Pancreas (tissue), 10 donors: ENCODE data around the gene CCNI. TPM values are rescaled to one million over a fixed set of nuclear protein-coding genes. Genes with fewer than 3 reads are reported as not detected.

Source experiments
- ATAC-seq, 4 donors: fragments of 200-7000 bp; cut with Tn5 transposase; one replicate each; pipeline versions ENCODE4 v1.8.0 to v1.9.1; 2020; ENCODE audit warnings: mild to moderate bottlenecking in 4 of 4, moderate library complexity in 4 of 4
- DNase-seq, 6 donors: peaks; one replicate each; pipeline ENCODE4 v3.0.0-alpha.2; 2020
- FAIRE-seq: peaks from 2 replicates; lab custom pipeline; 2012; peaks lifted over from hg19 to GRCh38; lab: Jason Lieb, UNC
- H3K27ac ChIP-seq, 4 donors: fragments of 200-600 bp; sonication (generic); 1 replicate in 3 of 4; 2 replicates in 1 of 4; pipeline versions ENCODE4 v1.5.0 to v1.8.0; 2020
- H3K27me3 ChIP-seq, 4 donors: fragments of 200-600 bp; one replicate each; pipeline ENCODE4 v1.8.0; 2021
- H3K36me3 ChIP-seq, 3 donors: fragments of 200-600 bp; sonication (generic) in 1 of 3; one replicate each; pipeline versions ENCODE4 v1.5.0 to v1.8.0; 2020 to 2021
- H3K4me1 ChIP-seq, 3 donors: fragments of 200-600 bp; one replicate each; pipeline ENCODE4 v1.8.0; 2021
- H3K4me3 ChIP-seq, 4 donors: fragments of 200-600 bp; sonication (generic) in 2 of 4; one replicate each; pipeline versions ENCODE4 v1.5.0 to v1.8.0; 2020 to 2021
- H3K9me3 ChIP-seq, 4 donors: fragments of 200-600 bp; one replicate each; pipeline ENCODE4 v1.8.0; 2021
- whole genome bisulfite sequencing, 2 donors: extraction: QIAGEN DNeasy Blood & Tissue Kit; methylation state at CpG; one replicate each; pipeline ENCODE4 v1.1.7; 2013; 5-methylcytosine and 5-hydroxymethylcytosine counted together
- intact Hi-C, 3 donors: fragments of 100-400 bp; cut with DNase I; formaldehyde crosslinking; loops; one replicate each; pipeline versions ENCODE4 v1.11.1 to v1.14.2; 2022
- polyA plus RNA-seq, 2 donors: library from polyadenylated mRNA; stranded (reverse); fragments of 200-250 nt; gene quantifications; one replicate each; pipeline ENCODE4 v1.2.3, GENCODE V29; 2013
- total RNA-seq, 6 donors: library from RNA; stranded (reverse); fragmentation: NEBNext Ultra II Directional in 4 of 6; extraction: Animal tissue kit (Norgen Biotek cat#: 25700) in 4 of 6; gene quantifications; one replicate each; pipeline versions ENCODE4 v1.2.1 to v1.2.4, GENCODE V29; 2021 to 2023
- TF ChIP-seq, protein P1 (sequence below), 4 donors: fragments of 200-600 bp; sonication (generic) in 3 of 4; IDR thresholded peaks; one replicate each; pipeline versions ENCODE4 v1.5.0 to v1.8.0; 2021; ENCODE audit warnings: antibody characterized with exemption in 4 of 4
- donor health status: healthy with polysubstance abuse.
- donor health status: DM: no; HTN: no; CAD: no; lungs with moderate emphysema.
- donor health status: DM: no; HTN: no; CAD: no.
- donor health status: control.
- donor health status: control.
- donor health status: Bipolar disorder and iron deficiency.
- donor health status: DM: yes; HTN: yes; CAD: no.
- donor health status: DM: no; HTN: no; CAD: no.
- donor health status: DM: no; HTN: no; CAD: no.
- donor health status: DM: yes; HTN: yes; CAD: no.

The CCNI gene
- total and polyA plus RNA-seq, 8 donors, result 33.3 to 196 (median 152) TPM

DNA sequence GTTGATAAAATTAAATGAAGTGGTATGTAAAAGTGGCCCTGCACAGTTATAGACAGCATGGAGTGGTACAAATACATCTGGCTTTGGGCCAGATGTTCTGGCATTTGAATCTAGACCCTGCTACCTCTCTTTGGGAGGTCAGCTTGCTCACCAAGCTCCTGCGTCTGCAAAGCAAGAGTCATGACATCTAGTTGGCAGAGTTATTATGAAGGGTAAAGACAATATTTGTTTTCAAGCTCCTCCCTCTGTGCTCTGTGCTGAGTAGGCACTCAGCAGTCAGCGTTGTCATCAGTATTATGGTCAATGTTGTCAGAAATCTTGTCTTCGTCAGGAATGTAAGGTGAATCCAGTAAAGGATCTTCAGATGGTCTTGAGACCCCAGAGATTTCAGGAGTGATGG lies 55.8 kb downstream of the CCNI start:
- 77 to 80% methylated on average over 3 of the region's 3 CpGs for WGBS, 2 donors
- DNase-seq, result no peak
- no peak overlapping the region for H3K27ac ChIP-seq
- no peaks in the 10 kb centered on the region for H3K9me3 ChIP-seq
- intact Hi-C loops, result no loop called here
- TF ChIP-seq, protein P1, sequence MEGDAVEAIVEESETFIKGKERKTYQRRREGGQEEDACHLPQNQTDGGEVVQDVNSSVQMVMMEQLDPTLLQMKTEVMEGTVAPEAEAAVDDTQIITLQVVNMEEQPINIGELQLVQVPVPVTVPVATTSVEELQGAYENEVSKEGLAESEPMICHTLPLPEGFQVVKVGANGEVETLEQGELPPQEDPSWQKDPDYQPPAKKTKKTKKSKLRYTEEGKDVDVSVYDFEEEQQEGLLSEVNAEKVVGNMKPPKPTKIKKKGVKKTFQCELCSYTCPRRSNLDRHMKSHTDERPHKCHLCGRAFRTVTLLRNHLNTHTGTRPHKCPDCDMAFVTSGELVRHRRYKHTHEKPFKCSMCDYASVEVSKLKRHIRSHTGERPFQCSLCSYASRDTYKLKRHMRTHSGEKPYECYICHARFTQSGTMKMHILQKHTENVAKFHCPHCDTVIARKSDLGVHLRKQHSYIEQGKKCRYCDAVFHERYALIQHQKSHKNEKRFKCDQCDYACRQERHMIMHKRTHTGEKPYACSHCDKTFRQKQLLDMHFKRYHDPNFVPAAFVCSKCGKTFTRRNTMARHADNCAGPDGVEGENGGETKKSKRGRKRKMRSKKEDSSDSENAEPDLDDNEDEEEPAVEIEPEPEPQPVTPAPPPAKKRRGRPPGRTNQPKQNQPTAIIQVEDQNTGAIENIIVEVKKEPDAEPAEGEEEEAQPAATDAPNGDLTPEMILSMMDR (IDR thresholded peaks at IDR 0.05), result no peak
- no peaks in the 10 kb centered on the region for H3K27me3 ChIP-seq
- peaks cover 0 to 3% (median 0%) of the 10 kb centered on the region in 3 donors for H3K4me1 ChIP-seq
- no peak overlapping the region for H3K4me3 ChIP-seq
- peaks cover 0 to 16% (median 0%) of the 10 kb centered on the region in 3 donors for H3K36me3 ChIP-seq
- ATAC-seq, result no peak
- FAIRE-seq, result no peak

DNA sequence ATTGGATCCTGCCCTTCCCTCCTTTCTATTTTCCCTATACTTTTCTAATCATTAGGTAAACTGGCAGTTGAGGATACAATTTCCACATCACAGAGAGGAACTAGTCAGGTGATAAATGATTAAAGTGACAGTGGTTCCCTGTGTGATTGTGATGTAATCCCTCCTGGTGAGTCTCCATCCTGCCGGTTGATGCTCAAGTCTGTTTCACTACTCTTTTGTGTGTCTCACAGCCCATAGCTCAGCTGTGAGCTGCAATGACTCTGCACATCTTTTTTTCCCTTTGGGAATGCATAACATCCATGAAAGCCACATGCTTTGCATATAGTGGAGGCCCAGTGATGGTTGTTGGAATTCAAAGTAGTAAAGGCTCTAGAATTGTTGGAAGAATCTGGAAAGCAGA lies 60.4 kb downstream of the CCNI start:
- DNase-seq, result no peak
- intact Hi-C loops, result no loop called here
- no peak for FAIRE-seq
- no peaks in the 10 kb centered on the region for H3K27me3 ChIP-seq
- peaks cover 0 to 5% (median 0%) of the 10 kb centered on the region in 3 donors for H3K4me1 ChIP-seq
- peaks cover 0 to 4% (median 0%) of the 10 kb centered on the region in 3 donors for H3K36me3 ChIP-seq
- no peak for ATAC-seq
- no peak overlapping the region for H3K27ac ChIP-seq
- TF ChIP-seq, protein P1 (IDR thresholded peaks at IDR 0.05), result no peak
- no peak overlapping the region for H3K4me3 ChIP-seq
- no peaks in the 10 kb centered on the region for H3K9me3 ChIP-seq
- WGBS, 2 donors, result 77 to 78% methylated on average over 1 of the region's 1 CpG

DNA sequence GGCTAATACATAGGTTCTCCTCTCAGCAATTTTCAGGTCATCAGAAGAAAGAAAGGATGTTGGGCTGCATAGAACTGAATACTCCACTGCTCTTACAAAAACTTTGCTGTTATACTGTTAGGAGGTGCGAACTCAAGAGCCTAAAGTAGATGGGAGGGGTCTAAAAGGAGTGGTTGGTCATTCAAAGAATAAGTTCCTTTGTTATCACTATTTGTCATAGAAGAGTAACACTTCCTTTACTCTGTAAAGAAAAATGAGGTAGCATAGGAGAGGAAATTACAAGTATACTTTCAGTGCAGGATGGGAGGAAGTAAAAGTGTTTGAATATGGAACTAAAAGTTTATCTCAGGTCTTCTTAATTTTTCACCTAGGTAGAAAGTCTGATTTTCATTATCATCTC lies 61.5 kb downstream of the CCNI start:
- 86 to 100% methylated on average over 1 of the region's 1 CpG for WGBS, 2 donors
- peaks cover 0 to 5% (median 0%) of the 10 kb centered on the region in 3 donors for H3K4me1 ChIP-seq
- no peak for DNase-seq
- FAIRE-seq, result no peak
- TF ChIP-seq, protein P1 (IDR thresholded peaks at IDR 0.05), result no peak
- H3K4me3 ChIP-seq, result no peak overlapping the region
- no peak overlapping the region for H3K27ac ChIP-seq
- peaks cover 0 to 4% (median 0%) of the 10 kb centered on the region in 3 donors for H3K36me3 ChIP-seq
- no peaks in the 10 kb centered on the region for H3K27me3 ChIP-seq
- H3K9me3 ChIP-seq, result no peaks in the 10 kb centered on the region
- ATAC-seq, result no peak
- intact Hi-C loops, result no loop called here

DNA sequence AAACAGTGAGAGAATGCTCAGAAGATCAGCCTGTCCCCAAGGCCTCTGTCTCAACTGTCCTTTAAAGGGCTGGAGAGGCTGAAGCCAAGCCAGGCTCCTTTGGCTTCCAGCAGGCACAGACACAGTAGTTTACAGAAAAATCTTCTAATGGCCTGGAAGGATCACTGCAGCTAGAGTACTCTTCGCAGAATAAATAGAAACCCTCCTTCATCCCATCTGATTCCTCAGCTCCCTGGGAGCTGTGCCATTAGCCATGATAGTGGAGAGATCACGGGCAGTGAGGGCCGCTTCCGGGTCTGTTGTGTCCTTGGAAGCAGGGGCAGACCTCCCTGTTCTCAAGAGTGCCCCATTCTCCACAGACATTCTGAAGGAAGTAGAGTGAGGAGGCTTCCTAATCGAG lies 63.1 kb downstream of the CCNI start:
- TF ChIP-seq, protein P1 (IDR thresholded peaks at IDR 0.05), result no peak
- intact Hi-C loops, result no loop called here
- Histone ChIP-seq H3K4me3 (no peak overlapping the region), H3K36me3 (peaks cover 0 to 4% (median 0%) of the 10 kb centered on the region in 3 donors), H3K27ac (no peak overlapping the region), H3K9me3 (no peaks in the 10 kb centered on the region), H3K27me3 (no peaks in the 10 kb centered on the region), H3K4me1 (peaks cover 0 to 5% (median 5%) of the 10 kb centered on the region in 3 donors)
- FAIRE-seq (no peak), ATAC-seq (peak in 2 of 4 donors; percentile 45 to 59), DNase-seq (no peak)
- WGBS, 2 donors, result 72 to 82% methylated on average over 5 of the region's 5 CpGs

DNA sequence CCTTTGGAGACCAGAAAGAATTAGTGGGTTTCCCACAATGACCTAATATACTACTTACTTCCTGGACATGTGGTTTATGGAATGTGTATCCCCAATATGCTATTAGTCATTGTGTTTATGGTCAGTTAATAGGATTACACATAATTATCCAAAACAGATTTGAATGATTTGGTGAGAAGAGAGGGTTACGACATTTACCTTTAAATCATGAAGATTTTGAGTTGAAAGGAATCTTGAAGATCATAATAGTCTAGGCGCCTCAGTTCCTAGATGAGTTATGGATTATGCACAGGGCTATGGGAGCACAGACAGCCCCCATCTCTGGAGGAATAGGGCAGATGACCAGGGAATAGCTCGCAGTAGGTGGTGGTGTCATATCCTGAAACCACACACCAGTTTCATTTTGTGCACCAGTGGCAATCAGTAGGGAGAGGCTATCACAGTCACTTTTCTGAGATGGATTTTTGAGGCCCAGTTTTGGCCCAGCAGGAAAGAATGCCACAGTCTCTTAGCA lies 64.9 kb downstream of the CCNI start:
- Histone ChIP-seq H3K4me3 (no peak overlapping the region), H3K4me1 (peaks cover 5 to 20% (median 8%) of the 10 kb centered on the region in 3 donors), H3K27me3 (no peaks in the 10 kb centered on the region), H3K36me3 (peaks cover 0 to 4% (median 0%) of the 10 kb centered on the region in 3 donors), H3K9me3 (no peaks in the 10 kb centered on the region), H3K27ac (no peak overlapping the region)
- TF ChIP-seq, protein P1 (IDR thresholded peaks at IDR 0.05), result no peak
- ATAC-seq, result no peak
- intact Hi-C loops, result no loop called here
- no peak for FAIRE-seq
- 95 to 100% methylated on average over 3 of the region's 3 CpGs for WGBS, 2 donors
- no peak for DNase-seq
